DMS53 (cell line): Measurements from ENCODE around the gene PACSIN1.
A peak's percentile ranks its signal among the peaks of the same experiment; 100 is the strongest.
"Not testable (repeated sequence)": the region's sequence is repeated elsewhere in the genome, so short reads cannot be mapped to it uniquely, and the experiment has no call there.

Experiments
- DNase-seq: peaks from one replicate; lab custom pipeline; 2025; lab: John Stamatoyannopoulos, UW

PACSIN1 gene

GRCh38 chr6:34485321-34486060 is 19.6 kb downstream of the PACSIN1 start:
- no peak for DNase-seq

DNA sequence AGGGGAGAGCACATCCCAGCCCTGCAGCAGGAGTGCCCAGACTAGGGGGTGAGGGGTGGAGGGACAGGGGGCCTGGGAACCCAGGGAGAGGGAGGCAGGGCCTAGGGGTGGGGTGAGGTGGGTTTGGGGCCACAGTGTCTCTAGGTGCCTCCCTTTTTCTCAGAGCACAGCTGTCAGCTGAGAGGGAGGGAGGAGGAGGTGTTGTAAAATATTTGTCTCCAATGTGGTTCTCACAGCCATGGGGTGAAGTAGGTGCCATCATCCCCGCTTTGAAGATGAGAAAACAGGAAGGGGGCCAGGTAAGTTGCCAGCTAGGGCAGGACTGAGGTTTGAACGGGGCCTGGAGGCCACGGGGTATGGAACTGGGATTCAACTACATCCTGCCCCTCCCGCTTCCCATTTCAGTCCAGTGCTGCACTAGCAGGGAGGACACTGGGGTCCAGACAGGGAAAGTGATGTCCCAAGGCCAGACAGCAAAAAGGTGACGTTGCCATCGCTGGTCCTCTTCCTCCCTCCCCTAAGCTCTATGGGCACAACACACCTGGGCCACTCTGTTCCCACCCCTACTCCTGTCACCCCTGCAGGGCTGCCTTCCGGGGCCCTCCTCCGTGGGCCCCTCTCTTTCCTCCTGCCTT is 20.3 kb downstream of the PACSIN1 start:
- no peak for DNase-seq

GRCh38 chr6:34486886-34487285 is 21.0 kb downstream of the PACSIN1 start:
- not testable (repeated sequence) for DNase-seq

GRCh38 chr6:34487536-34487935 is 21.7 kb downstream of the PACSIN1 start:
- no peak for DNase-seq

- no peak for DNase-seq
Observed at GRCh38 chr6:34489207-34489805, 23.4 kb downstream of the PACSIN1 start.

- DNase-seq: peak; percentile 91
Observed at GRCh38 chr6:34490390-34491090, 24.7 kb downstream of the PACSIN1 start.

DNA sequence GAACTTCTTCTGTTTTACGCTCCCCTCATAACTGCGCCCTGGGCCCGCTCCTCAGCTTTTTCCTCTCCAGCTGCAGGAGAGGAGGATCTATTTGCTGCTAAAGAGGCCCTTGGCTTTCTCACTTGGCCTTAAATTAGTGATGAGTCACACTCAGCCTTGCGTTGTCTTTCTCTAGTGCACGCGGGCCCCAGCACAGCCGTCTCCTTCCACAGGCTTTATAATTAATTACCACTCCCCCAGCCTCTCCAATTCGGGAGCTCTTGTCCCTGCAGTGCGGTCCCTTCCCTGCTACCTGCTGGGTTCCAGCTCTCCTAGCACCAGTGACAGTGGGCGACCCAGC is 25.2 kb downstream of the PACSIN1 start:
- DNase-seq: peak; percentile 84

DNA sequence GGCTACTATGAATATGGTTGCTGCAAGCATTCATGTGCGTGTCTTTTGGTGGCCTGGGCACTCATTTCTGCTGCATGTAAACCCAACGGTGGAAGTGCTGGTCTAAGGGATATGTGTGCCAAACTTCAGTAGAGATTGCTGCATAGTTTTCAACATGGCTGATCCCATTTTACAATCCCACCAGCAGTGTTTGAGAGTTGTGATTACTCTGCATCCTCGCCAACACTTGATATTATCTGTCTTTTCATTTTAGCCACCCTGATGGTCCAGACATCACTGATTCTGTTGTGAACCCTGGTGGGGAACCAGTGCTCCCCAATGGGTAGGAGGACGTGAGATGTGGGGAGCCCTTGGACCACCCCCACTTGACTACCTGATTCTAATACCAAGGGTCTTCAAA is 27.5 kb downstream of the PACSIN1 start:
- no peak for DNase-seq

DNA sequence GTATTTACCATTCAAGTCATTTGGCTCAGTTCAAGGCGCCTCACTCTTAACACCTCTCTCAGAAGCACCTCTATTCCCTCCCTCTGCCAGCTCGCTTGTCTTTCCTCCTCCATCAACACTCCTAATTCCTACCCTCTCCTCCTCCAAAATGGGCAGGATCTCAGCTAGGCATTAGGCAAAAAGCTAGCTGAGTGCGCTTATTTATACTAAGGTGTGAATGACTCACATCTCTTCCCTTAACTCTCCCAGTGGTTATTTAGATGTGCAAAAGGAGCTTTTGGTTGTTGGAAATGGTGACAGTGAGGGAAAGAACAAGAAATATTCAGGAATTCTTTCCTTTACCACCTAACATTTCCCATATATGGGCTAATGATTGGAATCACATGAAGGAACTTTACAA is 29.1 kb downstream of the PACSIN1 start:
- DNase-seq: no peak

DNA sequence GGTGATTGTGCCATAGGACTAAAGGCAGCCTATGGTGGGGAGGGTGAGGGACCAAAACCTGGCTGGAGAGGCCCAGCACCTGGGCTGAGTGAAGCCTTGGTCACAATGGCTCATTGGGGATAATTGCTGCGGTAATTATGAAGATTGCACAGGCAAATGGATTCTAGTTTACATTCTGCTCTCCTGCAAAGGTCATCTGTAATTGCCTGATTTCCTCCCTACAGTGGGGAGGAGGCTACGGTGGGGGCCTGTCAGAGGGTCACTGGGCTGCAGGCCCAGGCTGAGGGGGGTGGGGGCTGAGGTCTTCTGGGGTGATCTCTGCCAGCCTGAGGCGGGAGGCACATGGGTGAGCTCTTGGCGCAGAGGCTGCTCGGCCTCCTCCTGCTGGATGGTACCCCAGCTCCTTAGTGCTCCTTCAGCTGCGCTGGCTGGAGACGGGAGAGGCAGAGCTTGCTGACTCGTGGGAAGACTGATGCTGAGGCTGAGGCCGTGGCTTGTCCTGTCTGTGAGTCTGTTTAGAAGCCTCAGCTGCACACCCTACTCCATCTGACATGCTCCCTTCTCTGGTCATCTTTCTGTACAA is 30.3 kb downstream of the PACSIN1 start:
- no peak for DNase-seq

DNA sequence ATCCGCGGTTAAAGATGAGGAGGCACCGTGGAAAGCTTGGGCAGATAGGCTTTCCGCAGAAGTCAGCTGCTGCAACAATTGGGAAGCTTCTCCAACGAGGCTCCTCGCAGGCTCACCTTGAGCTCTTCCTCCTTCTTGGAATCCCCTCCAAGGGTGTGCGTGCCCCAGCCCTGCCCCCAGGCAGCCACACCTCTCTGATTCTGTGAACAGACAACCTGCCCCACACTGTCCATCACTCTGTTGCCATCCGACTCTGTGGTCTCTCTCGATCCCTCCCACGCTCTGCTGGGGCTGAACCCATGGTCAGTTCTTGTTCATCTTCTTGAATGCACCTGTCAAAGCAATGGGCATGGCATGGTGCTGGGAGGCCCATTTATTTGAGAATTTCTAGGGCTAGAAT is 31.5 kb downstream of the PACSIN1 start:
- no peak for DNase-seq

DNA sequence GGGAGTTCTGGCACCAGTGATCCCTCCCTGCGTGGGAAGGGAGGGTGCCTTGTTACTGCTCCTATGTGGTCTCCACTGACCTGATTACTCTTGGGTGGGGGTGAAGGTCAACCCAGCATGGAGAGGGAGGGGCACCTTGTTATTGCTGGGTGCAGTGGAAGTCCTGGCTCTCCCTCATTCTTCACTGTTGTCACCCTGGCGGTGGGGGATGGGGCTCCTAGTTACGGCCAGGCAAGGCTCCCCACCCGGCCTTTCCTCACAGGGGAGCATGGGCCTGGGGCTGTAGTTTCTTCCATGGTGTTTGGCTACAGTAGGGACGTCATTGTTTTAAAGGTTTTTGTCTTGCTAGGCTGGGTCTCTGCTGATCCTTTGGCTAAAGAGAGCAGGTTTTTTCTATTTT is 40.8 kb downstream of the PACSIN1 start:
- DNase-seq: no peak

DNA sequence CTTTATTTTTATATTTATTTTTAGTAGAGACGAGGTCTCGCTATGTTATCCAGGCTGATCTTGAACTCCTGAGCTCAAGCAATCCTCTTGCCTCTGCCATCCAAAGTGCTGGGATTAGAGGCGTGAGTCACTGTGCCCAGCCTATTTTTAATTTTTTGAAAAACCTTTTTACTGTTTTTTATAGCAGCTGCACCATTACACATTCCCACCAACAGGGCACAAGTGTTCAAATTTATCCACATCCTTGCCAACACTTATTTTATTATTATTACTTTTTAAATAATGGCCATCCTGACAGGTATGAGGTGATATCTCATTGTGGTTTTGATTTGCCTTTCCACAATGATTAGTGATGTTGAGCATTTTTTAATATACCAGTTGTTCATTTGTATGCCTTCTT is 42.5 kb downstream of the PACSIN1 start:
- DNase-seq: no peak

GRCh38 chr6:34509782-34510181 is 43.9 kb downstream of the PACSIN1 start:
- DNase-seq: no peak

- DNase-seq: no peak
Observed at GRCh38 chr6:34510299-34510698, 44.4 kb downstream of the PACSIN1 start.

DNA sequence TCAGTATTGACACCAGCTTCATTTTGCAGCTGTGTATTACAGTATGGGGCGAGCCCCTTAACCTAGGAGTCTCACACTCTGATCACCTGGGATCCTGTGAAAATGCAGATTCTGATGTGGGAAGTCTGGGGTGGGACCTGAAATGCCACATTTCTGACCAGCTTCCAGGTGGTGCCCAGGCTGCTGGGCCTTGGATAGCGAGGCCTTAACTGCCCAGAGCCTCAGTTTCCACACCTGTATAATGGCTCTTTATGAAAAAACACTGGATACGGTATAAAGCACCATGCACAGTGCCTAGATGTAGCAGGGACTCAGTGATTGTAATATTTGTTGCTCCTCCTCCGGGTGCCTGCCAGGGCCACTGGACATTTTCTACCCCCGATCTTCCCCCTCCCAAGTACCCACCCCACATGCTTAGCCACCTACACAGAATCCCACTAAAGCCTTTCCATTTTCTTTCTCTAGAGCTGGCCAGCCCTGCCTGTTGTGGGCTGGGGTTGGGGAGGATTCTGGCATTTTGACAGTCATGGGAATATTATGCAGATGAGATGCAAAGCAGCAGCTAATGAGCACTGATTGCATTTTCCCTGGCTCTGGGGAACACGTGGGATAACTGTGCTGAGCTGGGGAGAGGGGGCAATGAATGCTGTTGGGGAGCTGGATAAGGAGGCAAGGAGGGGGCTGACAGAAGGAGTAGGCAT is 45.5 kb downstream of the PACSIN1 start:
- DNase-seq: no peak

DNA sequence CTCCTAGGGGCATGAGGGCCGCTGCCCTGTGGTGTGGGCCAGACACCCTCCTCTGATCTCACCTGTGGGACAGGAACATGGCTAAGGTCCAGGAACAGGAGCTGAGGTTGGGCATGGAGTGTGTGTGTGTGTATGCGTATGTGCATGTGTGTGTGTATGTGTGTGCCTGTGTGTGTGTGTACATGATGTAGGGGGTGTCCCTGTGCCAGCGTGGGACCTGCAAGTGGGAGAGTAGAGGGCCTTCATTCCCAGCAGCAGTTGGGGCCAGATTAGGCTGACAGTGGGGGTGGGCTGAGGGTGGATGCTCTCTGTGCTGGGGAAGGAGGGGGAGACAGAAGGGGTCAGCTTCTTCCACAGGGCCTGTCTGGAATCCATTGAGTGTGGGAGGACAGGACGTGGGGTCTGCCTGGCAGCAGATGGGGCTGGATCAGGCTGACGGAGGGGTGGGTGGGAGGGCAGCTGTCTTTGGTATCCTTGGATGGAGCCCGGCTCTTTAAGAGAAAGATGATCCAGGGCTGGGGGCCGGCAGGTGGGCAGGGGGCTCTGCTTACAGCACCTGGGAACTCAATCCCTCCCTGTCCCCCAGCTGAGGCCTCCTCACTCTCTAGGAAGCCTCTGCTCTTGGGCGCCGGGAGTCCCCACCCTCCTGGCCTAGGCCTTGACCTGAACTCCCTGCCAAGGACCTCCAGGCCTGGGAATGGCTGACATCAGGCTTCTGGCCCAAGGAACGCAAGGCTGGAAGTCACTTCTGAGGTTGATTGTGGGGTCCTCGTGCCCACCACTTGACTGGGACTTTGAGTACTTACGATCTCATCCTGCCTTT is 46.2 kb downstream of the PACSIN1 start:
- DNase-seq: no peak

- DNase-seq: no peak
Observed at GRCh38 chr6:34512738-34513115, 46.9 kb downstream of the PACSIN1 start.

DNA sequence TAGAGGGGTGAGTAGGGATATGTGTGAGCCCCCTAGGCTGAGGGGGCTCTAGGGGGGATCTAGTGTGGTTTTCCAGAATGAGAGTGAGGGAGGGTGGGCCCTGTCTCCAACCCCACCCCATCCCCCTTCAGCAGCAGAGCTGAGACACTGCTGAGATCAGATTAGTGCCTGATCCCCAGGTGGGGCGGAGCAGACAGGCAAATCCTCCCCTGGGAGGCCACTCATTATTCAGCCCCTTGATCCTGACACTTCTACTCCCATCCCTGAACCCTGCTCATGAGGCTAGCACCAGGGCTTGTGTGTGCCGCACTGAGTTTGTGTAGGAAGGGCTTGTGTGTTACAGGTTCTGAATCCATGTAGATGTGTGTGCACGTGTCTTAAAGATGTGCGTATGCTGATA is 47.8 kb downstream of the PACSIN1 start:
- no peak for DNase-seq

GRCh38 chr6:34514112-34514511 is 48.2 kb downstream of the PACSIN1 start:
- DNase-seq: no peak
